ENCODE results near the gene ZSWIM6. TPM values are rescaled to one million over a fixed set of nuclear protein-coding genes. Genes with fewer than 3 reads are reported as not detected.

Gene ZSWIM6
- polyA plus RNA-seq, 3 donors = 1.7 to 33.5 (median 2.7) TPM

- no CpG with 5 or more reads among the region's 5 CpGs for WGBS (ENCODE audit: insufficient coverage)
Measured at GRCh38 chr5:61551637-61552313, 219.7 kb downstream of the ZSWIM6 start.

GRCh38 chr5:61559146-61559545 is 227.1 kb downstream of the ZSWIM6 start:
- Histone ChIP-seq H3K4me1 (ENCODE audit: control insufficient read depth in 1 of 2, insufficient read depth in 2 of 2, low read length in 2 of 2) (no peaks in the 10 kb centered on the region), H3K9me3 (replicated peaks in 1 of 2; ENCODE audit: control insufficient read depth in 1 of 2, insufficient read depth in 1 of 2, low read length in 2 of 2) (no peaks in the 10 kb centered on the region), H3K27ac (ENCODE audit: low read depth in 1 of 2, low read length in 2 of 2) (no peak overlapping the region), H3K4me2 (replicated peaks; ENCODE audit: extremely low read depth, low read length, poor library complexity, severe bottlenecking) (no peak overlapping the region), H3K9ac (ENCODE audit: insufficient read depth, low read length, poor library complexity, severe bottlenecking) (no peak overlapping the region), H3K27me3 (ENCODE audit: control insufficient read depth in 2 of 2, insufficient read depth in 2 of 2, low read length in 2 of 2) (no peaks in the 10 kb centered on the region), H3K36me3 (replicated peaks in 1 of 2; ENCODE audit: control insufficient read depth in 1 of 2, insufficient read depth in 2 of 2, low read length in 2 of 2) (no peaks in the 10 kb centered on the region), H4K20me1 (ENCODE audit: insufficient read depth, low read length) (no peaks in the 10 kb centered on the region), H2AFZ (ENCODE audit: insufficient read depth, low read depth, low read length, poor library complexity, severe bottlenecking) (no peak overlapping the region), H3K4me3 (replicated peaks in 1 of 3; ENCODE audit: low read depth in 2 of 3, low read length in 3 of 3) (no peak overlapping the region), H3K79me2 (ENCODE audit: insufficient read depth, low read length) (no peaks in the 10 kb centered on the region)
- H3K4me1 Mint-ChIP-seq = no peaks in the 10 kb centered on the region
- no peaks in the 10 kb centered on the region for H3K36me3 Mint-ChIP-seq
- no peak for DNase-seq
- no peaks in the 10 kb centered on the region for H3K27me3 Mint-ChIP-seq (ENCODE audit: low read depth in 3 of 3)
- H3K27ac Mint-ChIP-seq = no peak overlapping the region
- intact Hi-C loops (cut with micrococcal nuclease) = no loop called here
- H3K9me3 Mint-ChIP-seq = peaks cover 0 to 4% (median 3%) of the 10 kb centered on the region in 7 donors
- H3K4me3 Mint-ChIP-seq = no peak overlapping the region
- no peak for TF ChIP-seq CTCF (IDR thresholded peaks at IDR 0.05)

More at GRCh38 chr5:61551637-61552313, 219.7 kb downstream of the ZSWIM6 start:
- peaks cover 17% of the 10 kb centered on the region for H4K20me1 ChIP-seq (ENCODE audit: insufficient read depth, low read length)
- peaks cover 0 to 5% (median 0%) of the 10 kb centered on the region in 3 donors for H3K27me3 Mint-ChIP-seq (ENCODE audit: low read depth in 3 of 3)
- no peak overlapping the region for H3K27ac ChIP-seq (ENCODE audit: low read depth in 1 of 2, low read length in 2 of 2)
- peaks cover 2 to 11% of the 10 kb centered on the region in 2 donors for H3K36me3 ChIP-seq (replicated peaks in 1 of 2; ENCODE audit: control insufficient read depth in 1 of 2, insufficient read depth in 2 of 2, low read length in 2 of 2)
- no peak overlapping the region for H3K4me2 ChIP-seq (replicated peaks; ENCODE audit: extremely low read depth, low read length, poor library complexity, severe bottlenecking)
- DNase-seq = no peak
- no peaks in the 10 kb centered on the region for H3K9me3 ChIP-seq (replicated peaks in 1 of 2; ENCODE audit: control insufficient read depth in 1 of 2, insufficient read depth in 1 of 2, low read length in 2 of 2)
- no peak overlapping the region for H3K4me3 ChIP-seq (replicated peaks in 1 of 3; ENCODE audit: low read depth in 2 of 3, low read length in 3 of 3)
- peak overlapping the region in 1 of 7 donors; percentile 15 for H3K27ac Mint-ChIP-seq
- peaks cover 17 to 23% of the 10 kb centered on the region in 2 donors for H3K36me3 Mint-ChIP-seq
- H3K4me3 Mint-ChIP-seq = no peak overlapping the region
- TF ChIP-seq CTCF (IDR thresholded peaks at IDR 0.05) = no peak
- no peaks in the 10 kb centered on the region for H3K79me2 ChIP-seq (ENCODE audit: insufficient read depth, low read length)
- H3K9ac ChIP-seq (ENCODE audit: insufficient read depth, low read length, poor library complexity, severe bottlenecking) = no peak overlapping the region
- H3K4me1 ChIP-seq (ENCODE audit: control insufficient read depth in 1 of 2, insufficient read depth in 2 of 2, low read length in 2 of 2) = no peaks in the 10 kb centered on the region
- H3K4me1 Mint-ChIP-seq = no peaks in the 10 kb centered on the region
- intact Hi-C loops (cut with micrococcal nuclease) = no loop called here
- H3K27me3 ChIP-seq (ENCODE audit: control insufficient read depth in 2 of 2, insufficient read depth in 2 of 2, low read length in 2 of 2) = no peaks in the 10 kb centered on the region
- no peak overlapping the region for H2AFZ ChIP-seq (ENCODE audit: insufficient read depth, low read depth, low read length, poor library complexity, severe bottlenecking)
- H3K9me3 Mint-ChIP-seq = peaks cover 0 to 2% (median 0%) of the 10 kb centered on the region in 7 donors
